Loucy (cell line): ENCODE data around the gene FANCC.

Experiments used
- CTCF ChIP-seq: fragments of 200-600 bp; sonication (generic); conservative IDR thresholded peaks from 2 replicates; pipeline ENCODE4 v1.5.1; 2014; ENCODE audit warnings: mild to moderate bottlenecking, antibody characterized with exemption, low read length
- EZH2phosphoT487 ChIP-seq: fragments of 200-600 bp; IDR thresholded peaks from 2 replicates; pipeline ENCODE4 v1.6.1; 2018; ENCODE audit warnings: antibody characterized with exemption, mild to moderate bottlenecking, moderate library complexity, borderline replicate concordance

DNA sequence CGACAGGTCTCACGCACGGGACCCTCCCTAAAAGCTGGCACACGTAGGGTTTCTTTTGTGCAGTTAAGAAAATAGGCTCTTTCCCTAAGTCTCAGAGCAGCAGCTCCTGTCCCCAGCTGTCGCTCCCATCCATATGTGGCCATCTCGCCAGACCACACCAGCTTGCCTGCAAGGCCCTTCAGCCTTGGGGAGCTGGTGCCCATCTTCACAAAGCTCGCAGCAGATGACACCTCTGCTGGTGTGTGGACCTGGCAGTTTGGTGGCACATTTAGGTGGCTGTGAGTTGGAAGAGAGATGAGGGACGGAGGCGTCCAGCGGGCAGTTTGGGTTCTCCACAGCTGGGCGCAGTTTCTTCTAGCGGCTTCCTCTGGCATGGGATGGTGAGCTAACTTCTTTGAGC lies 239.0 kb downstream of the FANCC start:
- TF ChIP-seq CTCF: no peak
- TF ChIP-seq EZH2phosphoT487: no peak
